Effector CD8-positive, alpha-beta T cell (primary cell): ENCODE measurements around the gene PGM2L1.
"Not testable (repeated sequence)": the region's sequence is repeated elsewhere in the genome, so short reads cannot be mapped to it uniquely, and the experiment has no call there.

ENCODE experiments used
- DNase-seq: peaks from one replicate; lab custom pipeline; 2025; lab: John Stamatoyannopoulos, UW

Gene PGM2L1

DNA sequence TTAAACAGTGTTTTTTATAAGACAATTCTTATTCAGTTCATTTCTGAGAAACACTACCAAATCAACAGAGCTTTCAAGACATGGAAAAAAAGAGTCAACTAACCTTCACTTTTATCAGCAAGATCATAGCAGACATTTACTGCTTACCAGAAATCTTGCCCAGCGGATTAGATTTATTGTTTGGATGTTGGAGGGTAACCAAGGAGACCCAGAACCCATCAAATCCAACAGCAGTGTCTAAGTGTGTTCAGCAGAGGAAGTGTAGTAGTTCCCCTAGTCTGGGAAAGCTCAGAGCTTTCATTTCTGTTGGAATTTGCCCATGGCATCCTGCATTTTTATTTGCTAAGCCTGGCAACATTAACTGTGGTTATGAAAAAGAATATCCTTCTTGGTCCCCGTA is 2.4 kb upstream of the PGM2L1 start:
- no peak for DNase-seq

- peak; percentile 19 for DNase-seq
Observed at GRCh38 chr11:74397501-74398243, 561 bp downstream of the PGM2L1 start.

GRCh38 chr11:74392256-74392655 is 6.0 kb downstream of the PGM2L1 start:
- DNase-seq: no peak

DNA sequence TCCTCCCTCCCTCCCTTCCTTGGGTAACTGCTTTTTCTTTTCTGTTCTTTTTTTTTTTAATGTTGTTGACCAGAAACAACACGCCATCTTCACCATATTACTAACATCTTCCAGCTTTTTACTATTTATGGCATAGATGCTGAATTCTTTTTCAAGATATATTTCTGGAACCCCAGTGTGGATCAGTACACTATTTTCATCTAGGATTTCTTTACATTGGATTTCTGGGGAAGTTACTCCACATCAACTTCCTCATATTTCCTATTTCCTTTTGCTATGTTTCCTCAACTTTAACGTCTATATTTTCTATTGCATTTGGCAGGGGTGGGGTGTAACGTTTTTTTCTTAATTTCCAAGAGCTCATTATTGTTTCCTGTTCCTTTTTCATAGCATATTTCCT is 7.0 kb downstream of the PGM2L1 start:
- no peak for DNase-seq

DNA sequence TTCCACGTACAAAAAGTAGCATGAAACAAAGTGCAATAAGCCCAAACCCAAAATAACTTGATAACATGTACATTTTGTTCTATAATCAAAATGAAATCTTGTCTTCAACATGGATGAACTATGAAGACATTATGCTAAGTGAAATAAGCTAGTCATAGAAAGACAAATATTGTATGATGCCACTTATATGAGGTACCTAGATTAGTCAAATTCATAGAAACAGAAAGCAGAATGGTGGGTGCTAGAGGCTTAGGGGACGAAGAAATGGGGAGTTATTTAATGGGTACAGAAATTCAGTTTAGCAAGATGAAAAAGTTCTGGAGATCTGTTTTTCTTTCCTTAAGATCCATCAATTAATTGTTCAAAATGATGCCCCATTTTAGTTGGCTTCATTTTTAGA is 7.5 kb downstream of the PGM2L1 start:
- no peak for DNase-seq

GRCh38 chr11:74388678-74389327 is 9.4 kb downstream of the PGM2L1 start:
- DNase-seq: no peak

DNA sequence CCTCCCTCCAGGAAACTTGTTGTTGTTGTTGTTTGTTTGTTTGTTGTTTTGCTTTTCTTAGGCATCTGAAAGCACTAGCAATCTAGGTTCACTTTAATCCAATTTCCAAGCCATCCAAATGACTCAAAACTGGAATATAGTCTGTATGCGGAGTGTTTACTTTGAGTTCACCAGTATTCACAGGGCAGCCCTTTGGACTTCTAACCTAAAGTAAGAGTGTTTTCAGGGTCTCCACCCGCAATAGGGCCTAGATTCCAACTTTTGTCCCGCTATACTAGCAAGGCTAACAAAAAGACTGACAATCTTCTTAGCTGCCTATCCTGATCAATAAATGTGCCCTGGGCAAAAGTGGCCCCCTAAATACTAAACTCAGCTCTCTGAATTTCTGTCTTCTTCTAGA is 13.6 kb downstream of the PGM2L1 start:
- DNase-seq: no peak

GRCh38 chr11:74380746-74381439 is 17.3 kb downstream of the PGM2L1 start:
- no peak for DNase-seq

DNA sequence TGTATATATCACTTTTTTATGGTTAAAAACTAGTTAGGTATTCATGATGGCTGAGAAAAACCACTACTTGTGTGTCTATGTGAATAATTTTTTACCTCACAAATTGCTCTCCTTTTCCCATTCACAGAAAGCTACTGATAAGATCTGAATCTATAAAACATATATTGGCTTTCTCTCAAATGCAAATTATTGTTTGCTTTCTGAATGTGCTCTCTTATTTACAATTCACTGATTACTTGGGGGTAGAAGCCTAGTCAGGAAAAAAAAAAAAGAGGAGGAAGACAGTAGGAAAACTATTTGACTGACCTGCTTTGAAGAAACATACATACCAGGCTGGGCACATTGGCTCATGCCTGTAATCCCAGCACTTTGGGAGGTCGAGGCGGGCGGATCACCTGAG is 20.5 kb downstream of the PGM2L1 start:
- DNase-seq: no peak

- DNase-seq: no peak
Observed at GRCh38 chr11:74373382-74373781, 24.9 kb downstream of the PGM2L1 start.

DNA sequence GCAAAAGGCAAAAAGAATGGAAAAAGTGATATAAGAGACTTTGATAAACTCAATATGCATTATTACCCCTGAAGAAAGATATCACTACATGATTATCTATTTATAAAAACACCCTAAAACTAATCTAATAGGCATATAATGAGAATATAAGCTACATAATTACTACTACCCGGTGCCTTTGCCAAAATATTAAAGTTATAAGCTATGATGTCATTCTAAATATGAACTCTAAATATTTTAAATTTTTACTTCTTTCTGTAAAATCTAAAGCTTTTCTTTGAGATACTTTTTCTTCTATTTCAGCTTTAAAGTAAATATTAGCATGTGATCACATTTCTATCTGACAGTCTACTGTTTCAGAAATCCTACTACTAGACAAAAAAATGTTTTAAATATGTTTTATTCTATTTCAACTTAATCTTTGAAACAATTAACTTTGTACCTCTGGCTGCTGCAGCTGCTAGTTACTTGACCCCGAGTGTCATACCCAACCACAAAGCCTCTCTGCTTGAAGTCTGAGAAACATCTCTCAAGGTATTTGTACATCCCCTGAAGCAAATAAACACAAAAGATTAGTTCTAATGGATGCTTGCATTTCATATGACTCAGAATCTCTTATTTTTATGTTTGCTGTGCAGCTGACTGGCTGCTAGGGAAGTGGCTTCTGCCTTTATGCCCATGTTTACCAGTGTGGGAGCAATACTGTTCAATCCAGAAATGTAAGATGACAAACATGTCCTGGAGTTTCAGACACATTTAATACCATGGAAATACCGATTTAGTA is 26.8 kb downstream of the PGM2L1 start:
- DNase-seq: no peak

DNA sequence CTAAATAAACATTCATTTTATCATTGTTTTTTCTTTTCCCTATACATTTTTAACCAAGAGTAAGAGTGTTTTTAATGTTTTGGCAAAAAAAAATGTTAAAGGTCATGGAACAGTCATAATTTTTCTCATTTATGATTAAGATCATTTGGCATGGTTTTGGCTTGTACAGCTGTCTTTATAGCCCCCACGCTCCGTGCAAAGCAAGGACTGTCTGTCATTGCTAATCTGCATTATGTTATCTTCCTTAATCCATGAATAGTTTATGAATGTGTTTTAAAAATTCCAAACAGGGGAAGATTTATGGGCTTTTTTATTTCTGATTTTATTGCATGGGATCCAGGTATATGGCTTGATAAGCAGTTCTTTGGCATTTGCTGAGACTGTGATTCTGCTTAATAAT is 28.1 kb downstream of the PGM2L1 start:
- DNase-seq: no peak

- no peak for DNase-seq
Observed at GRCh38 chr11:74367881-74368280, 30.4 kb downstream of the PGM2L1 start.

DNA sequence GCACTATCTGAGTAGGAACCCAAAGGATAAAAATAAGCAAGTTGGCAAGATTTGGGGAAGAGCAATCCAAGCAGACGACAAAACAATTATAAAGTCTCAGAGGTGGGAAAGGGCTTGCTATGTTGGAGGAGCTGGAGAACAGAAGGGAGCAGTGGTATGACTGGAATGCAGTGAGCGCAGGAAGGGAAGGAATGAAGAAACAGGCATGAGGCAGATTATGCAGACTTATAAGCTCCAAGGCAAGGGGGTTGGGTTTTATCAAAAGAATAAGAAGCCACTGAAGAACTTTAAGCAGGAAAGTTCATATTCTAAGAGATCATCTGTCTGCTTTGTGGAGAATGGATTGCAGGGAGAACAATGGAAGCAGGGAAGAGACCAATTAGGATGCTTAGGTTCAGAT is 31.7 kb downstream of the PGM2L1 start:
- DNase-seq: no peak

GRCh38 chr11:74365805-74366204 is 32.4 kb downstream of the PGM2L1 start:
- not testable (repeated sequence) for DNase-seq

- no peak for DNase-seq
Observed at GRCh38 chr11:74357449-74357848, 40.8 kb downstream of the PGM2L1 start.

DNA sequence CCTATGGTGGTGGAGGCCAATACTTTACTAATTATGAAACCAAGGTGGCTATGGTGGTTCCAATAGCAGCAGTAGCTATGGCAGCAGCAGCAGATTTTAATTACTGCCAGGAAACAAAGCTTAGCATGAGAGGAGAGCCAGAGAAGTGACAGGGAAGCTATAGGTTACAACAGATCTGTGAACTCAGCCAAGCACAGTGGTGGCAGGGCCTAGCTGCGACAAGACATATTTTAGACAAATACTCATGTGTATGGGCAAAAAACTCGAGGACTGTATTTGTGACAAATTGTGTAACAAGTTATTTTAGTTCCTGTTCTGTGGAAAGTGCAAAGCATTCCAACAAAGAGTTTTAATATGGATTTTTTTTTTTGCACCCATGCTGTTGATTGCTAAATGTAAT is 42.6 kb downstream of the PGM2L1 start:
- no peak for DNase-seq

DNA sequence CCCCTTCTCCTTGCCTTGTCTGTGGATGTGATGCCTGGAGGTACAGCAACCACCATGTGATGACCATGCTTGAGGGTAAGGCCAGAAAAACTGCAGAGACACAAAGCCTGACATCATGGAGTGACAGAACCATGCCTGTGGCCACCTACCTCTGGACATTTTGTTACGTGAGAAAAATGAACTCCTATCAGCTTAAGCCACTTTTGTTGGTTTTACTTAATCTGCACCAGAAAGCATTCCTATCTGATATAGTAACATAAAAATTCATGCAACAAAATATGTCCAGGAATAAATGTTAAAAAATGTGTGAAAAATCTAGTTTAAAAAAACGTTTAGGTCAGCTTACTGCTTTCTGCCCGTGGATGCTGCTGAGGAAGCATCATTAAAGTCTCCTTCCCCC is 44.2 kb downstream of the PGM2L1 start:
- no peak for DNase-seq

DNA sequence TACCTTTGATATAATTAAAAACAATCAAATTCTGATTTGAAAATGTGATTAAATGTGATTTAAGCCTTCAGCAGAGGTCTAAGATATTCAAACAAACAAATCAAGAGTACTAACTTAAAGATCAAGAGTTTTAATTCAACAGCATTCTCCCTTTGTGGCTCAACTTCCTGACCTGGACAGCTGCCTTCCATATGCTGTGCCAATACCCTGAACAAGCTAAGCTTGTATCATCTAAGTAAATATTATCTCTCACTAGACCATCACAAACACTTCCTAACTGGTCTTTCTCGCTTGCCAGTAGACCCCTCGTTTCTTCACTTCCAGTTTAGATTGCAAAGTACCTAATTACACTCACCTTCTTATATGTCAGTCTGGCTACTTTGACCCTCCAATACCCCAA is 50.9 kb downstream of the PGM2L1 start:
- DNase-seq: no peak

DNA sequence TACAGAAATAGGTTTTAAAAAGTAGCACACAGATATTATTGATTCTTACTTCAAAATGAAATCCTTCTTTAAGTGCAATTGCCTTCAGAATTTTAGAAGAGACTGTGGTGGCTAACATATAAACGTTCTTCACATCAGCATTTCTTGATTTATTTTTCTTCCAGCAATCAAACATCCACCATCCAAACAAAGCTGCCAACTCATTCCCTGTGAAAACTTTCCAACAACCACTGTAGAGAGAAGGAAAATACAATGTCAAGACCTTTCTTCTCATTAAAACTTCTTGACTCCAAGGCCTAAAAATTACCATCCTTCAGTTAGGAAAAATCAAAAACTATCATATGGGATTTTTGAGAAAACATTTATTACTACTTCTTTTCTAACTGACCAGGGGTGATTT is 52.8 kb downstream of the PGM2L1 start:
- no peak for DNase-seq

DNA sequence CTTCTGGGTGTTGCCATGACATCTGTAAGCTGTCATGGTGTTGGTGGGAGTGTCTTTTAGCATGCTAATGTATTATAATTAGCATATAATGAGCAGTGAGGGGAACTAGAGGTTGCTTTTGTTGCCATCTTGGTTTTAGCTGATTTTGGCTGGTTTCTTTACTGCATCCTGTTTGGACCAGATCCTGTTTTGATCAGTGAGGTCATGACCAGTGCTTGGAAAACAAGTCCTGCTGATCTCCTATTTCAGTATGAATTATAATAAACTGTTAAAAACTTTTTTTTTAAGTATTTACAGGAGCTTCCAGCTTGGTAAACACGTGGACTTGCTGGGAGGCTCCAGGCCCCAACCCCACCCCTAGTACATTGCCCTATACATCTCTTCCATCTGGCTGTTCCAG is 56.3 kb downstream of the PGM2L1 start:
- no peak for DNase-seq

- no peak for DNase-seq
Observed at GRCh38 chr11:74339619-74340018, 58.6 kb downstream of the PGM2L1 start.
